A549 (cell line): Measurements from ENCODE around the gene ANKRD36. TPM values are rescaled to one million over a fixed set of nuclear protein-coding genes. Genes with fewer than 3 reads are reported as not detected.
"Not testable (repeated sequence)": the region's sequence is repeated elsewhere in the genome, so short reads cannot be mapped to it uniquely, and the experiment has no call there.

Experiments
- ATAC-seq, 2 experiments: fragments of 200-7000 bp in 1 of 2; fragments of >200 bp in 1 of 2; cut with Nextera tagmentation in 1 of 2; cut with Tn5 transposase in 1 of 2; 3 replicates each; pipeline versions ENCODE4 v1.8.0 to v1.9.1; 2018 to 2020; ENCODE audit warnings: mild to moderate bottlenecking in 1 of 2, moderate library complexity in 1 of 2
- CTCF ChIA-PET: fragments of 300-600 bp; sonication (Branson Sonifier 250); formaldehyde crosslinking; extraction: SDS; loops from one replicate; lab custom pipeline; 2021; ENCODE audit warnings: antibody characterized with exemption, inconsistent platforms; lab: Yijun Ruan, JAX
- POLR2A ChIA-PET: fragments of 350-600 bp; formaldehyde crosslinking; extraction: SDS; loops from one replicate; lab custom pipeline; 2021; ENCODE audit warnings: antibody characterized with exemption, inconsistent platforms; lab: Yijun Ruan, JAX
- DNase-seq, 2 experiments: peaks; one replicate each; pipeline versions ENCODE4 v3.0.0 to v3.0.0-alpha.2; 2011 to 2016; ENCODE audit warnings: low read depth in 1 of 2, low spot score in 1 of 2
- FAIRE-seq: peaks from 2 replicates; lab custom pipeline; 2011; peaks lifted over from hg19 to GRCh38; lab: Jason Lieb, UNC
- H3K27ac ChIP-seq, 2 experiments: fragments of >200 bp; sonication (Bioruptor Twin); formaldehyde crosslinking; 3 replicates each; pipeline ENCODE4 v1.5.1; 2016 to 2017
- H3K4me1 ChIP-seq: fragments of >200 bp; sonication (Bioruptor Twin); formaldehyde crosslinking; 3 replicates; pipeline ENCODE4 v1.6.1; 2016
- H3K4me2 ChIP-seq: fragments of >200 bp; sonication (Bioruptor Twin); formaldehyde crosslinking; 3 replicates; pipeline ENCODE4 v1.6.1; 2016
- H3K4me3 ChIP-seq: fragments of >200 bp; sonication (Bioruptor Twin); formaldehyde crosslinking; 3 replicates; pipeline ENCODE4 v1.5.1; 2016
- H3K9me3 ChIP-seq: fragments of >200 bp; sonication (Bioruptor Twin); formaldehyde crosslinking; 3 replicates; pipeline ENCODE4 v1.6.1; 2016
- ATOH8 ChIP-seq: fragments of 250-450 bp; sonication (Bioruptor Pico); IDR thresholded peaks from 2 replicates; pipeline ENCODE4 v1.5.0; 2020; ENCODE audit warnings: low read depth, mild to moderate bottlenecking, moderate library complexity
- BCL3 ChIP-seq: fragments of >200 bp; sonication (Bioruptor Twin); formaldehyde crosslinking; IDR thresholded peaks from 3 replicates; pipeline ENCODE4 v1.6.1; 2016
- CTCF ChIP-seq: fragments of >200 bp; sonication (Bioruptor Twin); formaldehyde crosslinking; IDR thresholded peaks from 3 replicates; pipeline ENCODE4 v1.5.1; 2016
- E2F6 ChIP-seq: IDR thresholded peaks from 2 replicates; pipeline ENCODE4 v1.6.1; 2012; ENCODE audit warnings: low read depth, borderline replicate concordance
- JUN ChIP-seq, 2 experiments: fragments of >200 bp; sonication (Bioruptor Twin); formaldehyde crosslinking; IDR thresholded peaks; 2 replicates in 1 of 2; 3 replicates in 1 of 2; pipeline ENCODE4 v1.6.1; 2016 to 2017
- MAX ChIP-seq: IDR thresholded peaks from 2 replicates; pipeline ENCODE4 v1.6.1; 2012
- NPAS2 ChIP-seq: fragments of 250-450 bp; sonication (Bioruptor Pico); IDR thresholded peaks from 2 replicates; pipeline ENCODE4 v1.8.0; 2022; ENCODE audit warnings: mild to moderate bottlenecking, moderate library complexity, borderline replicate concordance
- PHF8 ChIP-seq: fragments of 200-600 bp; sonication (generic); IDR thresholded peaks from 2 replicates; pipeline ENCODE4 v1.6.1; 2016; ENCODE audit warnings: low read depth, mild to moderate bottlenecking, antibody characterized with exemption, moderate library complexity, borderline replicate concordance
- POLR2A ChIP-seq: IDR thresholded peaks from 2 replicates; pipeline ENCODE4 v1.6.1; 2012; ENCODE audit warnings: mild to moderate bottlenecking, low read length
- WGBS: methylation state at CpG from one replicate; pipeline ENCODE4 v1.1.6; 2017; ENCODE audit errors: missing lambda C conversion rate; 5-methylcytosine and 5-hydroxymethylcytosine counted together
- polyA minus RNA-seq: library from RNA; depleted of rRNA, polyadenylated mRNA; stranded (reverse); fragments of >200 nt; gene quantifications from 2 replicates; pipeline ENCODE4 v1.2.3, GENCODE V29; 2011; rRNA and poly(A)+ RNA removed
- polyA plus RNA-seq, 4 experiments: library from polyadenylated mRNA; depleted of rRNA in 3 of 4; stranded (reverse); fragments of >200 nt; fragmentation: RNase III in 1 of 4; extraction: RNeasy Plus Mini Kit Qiagen cat#74134 plus additional on column Dnase treatment in 1 of 4; gene quantifications; 2 replicates in 3 of 4; 3 replicates in 1 of 4; pipeline ENCODE4 v1.2.3, GENCODE V29; 2011 to 2017

The ANKRD36 gene
- polyA plus RNA-seq (2011; rRNA removed), result 10.1 and 15.0 TPM in 2 replicates
- polyA plus RNA-seq (2012; cell fraction: cytosol; rRNA removed), result 2.9 and 3.5 TPM in 2 replicates
- polyA plus RNA-seq (2012; cell fraction: nucleus; rRNA removed), result 6.9 and 11.0 TPM in 2 replicates
- polyA plus RNA-seq (2017; fragmentation: RNase III; extraction: RNeasy Plus Mini Kit Qiagen cat#74134 plus additional on column Dnase treatment), result 4.5 to 6.2 TPM (median 5.6 TPM) in 3 replicates
- polyA minus RNA-seq, result 55.6 and 56.2 TPM in 2 replicates

GRCh38 chr2:97113050-97113881, at the start of gene ANKRD36:
Gene ANKRD36 (plus strand): TSS chr2:97113153. CDS start chr2:97113740, 587 bp downstream.
- 0 out of 3 replicates have a peak, but pooled peaks have one; percentile 25 for TF ChIP-seq BCL3
- peak; percentile 89 for TF ChIP-seq PHF8
- 0 out of 2 replicates have a peak, but pooled peaks have one; percentile 24 for TF ChIP-seq ATOH8
- TF ChIP-seq CTCF, result peak; percentile 43
- TF ChIP-seq POLR2A, result peak; percentile 34; the same call in 1 of the 2 replicates
- TF ChIP-seq E2F6, result peak; percentile 66
- TF ChIP-seq JUN (IDR thresholded peaks at IDR 0.05), result peak; percentile 37 to 64; a peak in 1 of 5 replicates
- TF ChIP-seq MAX, result peak; percentile 74
- TF ChIP-seq, all 56 proteins: peak for 8; not testable (repeated sequence) for 48
- WGBS, result 0% methylated on average over 10 of the region's 74 CpGs
- Histone ChIP-seq H3K4me2 (peak within 1 kb of the TSS; percentile 73), H3K4me3 (peak within 1 kb of the TSS; percentile 66), H3K27ac (peak within 1 kb of the TSS; percentile 90 to 93)
- FAIRE-seq, H3K4me1 ChIP-seq, H3K9me3 ChIP-seq: not testable (repeated sequence)
- ChIA-PET CTCF (interaction anchor here (0.9 to 2.8 kb wide), 31 partner anchors 10 to 706 kb away, joined by 3 to 20 read pairs (median 5); partner anchors contain the start of genes ANKRD39 and CNNM3), POLR2A (interaction anchor here (1.7 kb wide), 1 partner anchor 256 kb away, joined by 6 read pairs; the partner anchor contains the start of gene ANKRD39)
- peak; percentile 94 to 97 for ATAC-seq
- peak; percentile 25 to 90 for DNase-seq

- H3K4me1 ChIP-seq, H3K4me3 ChIP-seq, POLR2A ChIA-PET, DNase-seq, H3K4me2 ChIP-seq, CTCF ChIA-PET, H3K9me3 ChIP-seq, FAIRE-seq, ATAC-seq, H3K27ac ChIP-seq: not testable (repeated sequence)
- WGBS, result 23% methylated on average over 5 of the region's 5 CpGs
Measured at GRCh38 chr2:97066030-97066429, 46.9 kb upstream of the ANKRD36 start.

- no peak overlapping the region for H3K4me3 ChIP-seq
- no peaks in the 10 kb centered on the region for H3K4me1 ChIP-seq
- peak in 1 of 2 experiments; percentile 12 for DNase-seq
- TF ChIP-seq NPAS2 (CRISPR knock-in tag), result no peak
- TF ChIP-seq, all 56 proteins: peak for 0
- POLR2A ChIA-PET, result no interaction called here
- WGBS, result 5% methylated on average over 5 of the region's 5 CpGs
- FAIRE-seq, result no peak
- peak; percentile 60 to 70; a peak in 3 of 6 replicates for ATAC-seq
- no peaks in the 10 kb centered on the region for H3K9me3 ChIP-seq
- no peak overlapping the region for H3K27ac ChIP-seq
- CTCF ChIA-PET, result no interaction called here
- H3K4me2 ChIP-seq, result no peak overlapping the region
Measured at GRCh38 chr2:97067279-97068004, 45.5 kb upstream of the ANKRD36 start.
